Caco-2 (cell line): ENCODE data around the gene DCAF5. TPM values are rescaled to one million over a fixed set of nuclear protein-coding genes. Genes with fewer than 3 reads are reported as not detected.
A peak's percentile ranks its signal among the peaks of the same experiment; 100 is the strongest.

Experiments
- BruUV-seq: library from RNA; stranded (reverse); fragments of 400-500 nt; replicated peaks from 2 replicates; lab custom pipeline; 2021; lab: Mats Ljungman, UMichigan
- CTCF ChIA-PET: fragments of 300-600 bp; sonication (Branson Sonifier 250); formaldehyde crosslinking; loops from one replicate; lab custom pipeline; 2022; ENCODE audit warnings: antibody characterized with exemption; lab: Charles Lee
- POLR2A ChIA-PET: fragments of 300-600 bp; sonication (Branson Sonifier 250); formaldehyde crosslinking; loops from one replicate; lab custom pipeline; 2022; ENCODE audit warnings: antibody characterized with exemption; lab: Charles Lee
- DNase-seq, 2 experiments: peaks; one replicate each; pipeline versions ENCODE4 v3.0.0 to v3.0.0-alpha.2; 2020 to 2022
- H3K27me3 ChIP-seq: replicated peaks from 2 replicates; pipeline ENCODE4 v1.6.0; 2011; ENCODE audit warnings: low read length; ENCODE audit not compliant: control insufficient read depth, insufficient read depth
- H3K36me3 ChIP-seq: 2 replicates; pipeline ENCODE4 v1.5.1; 2011; ENCODE audit warnings: low read length; ENCODE audit not compliant: control insufficient read depth, insufficient read depth
- H3K4me1 ChIP-seq: fragments of 250-450 bp; sonication (Bioruptor Pico); 2 replicates; pipeline ENCODE4 v1.5.1; 2020; ENCODE audit warnings: mild to moderate bottlenecking
- H3K4me3 ChIP-seq: 2 replicates; pipeline ENCODE4 v1.5.1; 2011; ENCODE audit warnings: low read depth, mild to moderate bottlenecking, control low read depth, low read length
- H3K9me3 ChIP-seq: fragments of 250-450 bp; sonication (Bioruptor Pico); 2 replicates; pipeline ENCODE4 v1.5.1; 2020; ENCODE audit warnings: mild to moderate bottlenecking, moderate library complexity
- H3K27ac Mint-ChIP-seq: one replicate; pipeline ENCODE4 v1.8.0; 2022; ENCODE audit warnings: mixed read lengths; ENCODE audit not compliant: unreplicated experiment
- H3K27me3 Mint-ChIP-seq: one replicate; pipeline ENCODE4 v1.8.0; 2022; ENCODE audit warnings: mixed read lengths; ENCODE audit not compliant: insufficient read depth, unreplicated experiment
- H3K36me3 Mint-ChIP-seq: one replicate; pipeline ENCODE4 v1.8.0; 2022; ENCODE audit warnings: mild to moderate bottlenecking, mixed read lengths; ENCODE audit not compliant: insufficient read depth, unreplicated experiment
- H3K4me1 Mint-ChIP-seq: one replicate; pipeline ENCODE4 v1.8.0; 2022; ENCODE audit warnings: low read depth, mixed read lengths; ENCODE audit not compliant: unreplicated experiment
- H3K4me3 Mint-ChIP-seq: one replicate; pipeline ENCODE4 v1.8.0; 2022; ENCODE audit warnings: mild to moderate bottlenecking, moderate library complexity, mixed read lengths; ENCODE audit not compliant: unreplicated experiment
- H3K9me3 Mint-ChIP-seq: one replicate; pipeline ENCODE4 v1.8.0; 2022; ENCODE audit warnings: mixed read lengths; ENCODE audit not compliant: unreplicated experiment
- CTCF ChIP-seq, 2 experiments: fragments of 200-600 bp in 1 of 2; IDR thresholded peaks; 1 replicate in 1 of 2; 2 replicates in 1 of 2; pipeline versions ENCODE4 v1.5.1 to v1.8.0; 2011 to 2022; ENCODE audit warnings: antibody characterized with exemption in 1 of 2, control low read depth in 1 of 2, inconsistent platforms in 1 of 2, low read depth in 1 of 2, low read length in 1 of 2, mild to moderate bottlenecking in 1 of 2, moderate library complexity in 1 of 2; ENCODE audit not compliant: insufficient read depth in 1 of 2, severe bottlenecking in 1 of 2, unreplicated experiment in 1 of 2
- intact Hi-C: fragments of 100-400 bp; cut with micrococcal nuclease; formaldehyde crosslinking; loops from one replicate; pipeline ENCODE4 v1.10.0; 2022; ENCODE audit not compliant: unreplicated experiment
- total RNA-seq: library from RNA; stranded (reverse); gene quantifications from 2 replicates; pipeline ENCODE4 v1.2.3, GENCODE V29; 2022

Gene DCAF5
- total RNA-seq, 1 experiment from 2014 or later = 34.8 TPM

GRCh38 chr14:69132513-69133181 is 20.3 kb downstream of the DCAF5 start:
- H3K4me3 Mint-ChIP-seq = no peak overlapping the region
- no peaks in the 10 kb centered on the region for H3K36me3 Mint-ChIP-seq
- H3K36me3 ChIP-seq = no peaks in the 10 kb centered on the region
- intact Hi-C loops = no loop called here
- POLR2A ChIA-PET = no interaction called here
- peaks cover 13% of the 10 kb centered on the region for H3K4me1 Mint-ChIP-seq
- no peaks in the 10 kb centered on the region for H3K27me3 ChIP-seq
- no TSS peak for BruUV-seq
- no peak for DNase-seq
- H3K4me3 ChIP-seq = no peak overlapping the region
- H3K27ac Mint-ChIP-seq = peak overlapping the region; percentile 51
- TF ChIP-seq CTCF (IDR thresholded peaks at IDR 0.05; ENCODE audit: insufficient read depth in 1 of 2, low read depth in 1 of 2, low read length in 1 of 2, severe bottlenecking in 1 of 2, unreplicated experiment in 1 of 2) = no peak
- no peaks in the 10 kb centered on the region for H3K9me3 ChIP-seq
- no peaks in the 10 kb centered on the region for H3K9me3 Mint-ChIP-seq
- CTCF ChIA-PET = interaction anchor here (1.1 kb wide), 1 partner anchor 26 kb away, joined by 3 read pairs; no protein-coding TSS in a partner anchor
- no peaks in the 10 kb centered on the region; the same call in 1 of the 2 replicates for H3K4me1 ChIP-seq
- no peaks in the 10 kb centered on the region for H3K27me3 Mint-ChIP-seq

- DNase-seq = no peak
- peaks cover 5% of the 10 kb centered on the region for H3K36me3 Mint-ChIP-seq
- ChIA-PET POLR2A (no interaction called here), CTCF (interaction anchor here (0.6 to 1.7 kb wide), 3 partner anchors 20 to 507 kb away, joined by 3 read pairs; no protein-coding TSS in a partner anchor)
- no peaks in the 10 kb centered on the region for H3K27me3 Mint-ChIP-seq
- Histone ChIP-seq H3K27me3 (no peaks in the 10 kb centered on the region), H3K4me1 (no peaks in the 10 kb centered on the region; the same call in 1 of the 2 replicates), H3K9me3 (no peaks in the 10 kb centered on the region), H3K36me3 (no peaks in the 10 kb centered on the region), H3K4me3 (no peak overlapping the region)
- no peak for TF ChIP-seq CTCF (IDR thresholded peaks at IDR 0.05; ENCODE audit: insufficient read depth in 1 of 2, low read depth in 1 of 2, low read length in 1 of 2, severe bottlenecking in 1 of 2, unreplicated experiment in 1 of 2)
- no peak overlapping the region for H3K27ac Mint-ChIP-seq
- H3K9me3 Mint-ChIP-seq = no peaks in the 10 kb centered on the region
- peaks cover 13% of the 10 kb centered on the region for H3K4me1 Mint-ChIP-seq
- no TSS peak for BruUV-seq
- intact Hi-C loops = no loop called here
- H3K4me3 Mint-ChIP-seq = no peak overlapping the region
Measured at GRCh38 chr14:69131176-69131575, 21.7 kb downstream of the DCAF5 start.

- Histone ChIP-seq H3K9me3 (no peaks in the 10 kb centered on the region), H3K4me3 (no peak overlapping the region), H3K4me1 (no peaks in the 10 kb centered on the region; the same call in 1 of the 2 replicates), H3K36me3 (no peaks in the 10 kb centered on the region), H3K27me3 (no peaks in the 10 kb centered on the region)
- CTCF ChIA-PET = interaction anchor here (0.6 to 2.2 kb wide), 11 partner anchors 14 to 160 kb away, joined by 3 to 17 read pairs (median 3); partner anchors contain the start of gene GALNT16
- no peak overlapping the region for H3K4me3 Mint-ChIP-seq
- TF ChIP-seq CTCF (IDR thresholded peaks at IDR 0.05; ENCODE audit: insufficient read depth in 1 of 2, low read depth in 1 of 2, low read length in 1 of 2, severe bottlenecking in 1 of 2, unreplicated experiment in 1 of 2) = peak; percentile 91 to 93
- no TSS peak for BruUV-seq
- H3K27me3 Mint-ChIP-seq = no peaks in the 10 kb centered on the region
- POLR2A ChIA-PET = no interaction called here
- H3K9me3 Mint-ChIP-seq = no peaks in the 10 kb centered on the region
- peaks cover 6% of the 10 kb centered on the region for H3K36me3 Mint-ChIP-seq
- H3K27ac Mint-ChIP-seq = no peak overlapping the region
- DNase-seq = peak; percentile 64 to 72
- intact Hi-C loops = loop anchor here (1.0 to 10.0 kb wide), 5 partner anchors 22 to 331 kb away; partner anchors contain the start of gene EXD2
- H3K4me1 Mint-ChIP-seq = peaks cover 13% of the 10 kb centered on the region
Measured at GRCh38 chr14:69129264-69129880, 23.5 kb downstream of the DCAF5 start.
